ENCODE measurements around the gene WDR26.

DNA sequence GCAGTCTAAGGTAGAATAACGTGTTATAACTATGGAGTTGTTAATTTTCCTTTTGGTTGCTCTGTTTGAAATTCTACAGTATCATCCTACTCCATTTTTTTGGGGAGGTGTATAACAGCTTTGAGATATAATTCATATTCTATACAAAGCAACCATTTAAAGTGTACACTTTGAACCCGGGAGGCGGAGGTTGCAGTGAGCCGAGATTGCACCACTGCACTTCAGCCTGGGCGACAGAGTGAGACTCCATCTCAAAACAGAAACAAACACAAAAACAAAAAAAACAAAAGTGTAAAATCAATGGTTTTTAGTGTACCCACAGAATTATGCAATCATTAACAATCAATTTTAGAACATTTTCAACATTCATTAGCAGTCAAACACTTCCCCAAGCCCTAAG is 44.1 kb downstream of the WDR26 start:
- TF ChIP-seq YY1 (IDR thresholded peaks at IDR 0.05; ENCODE audit: insufficient read depth, insufficient read length) (no peak), SUZ12 (IDR thresholded peaks at IDR 0.05; ENCODE audit: extremely low read depth, insufficient read depth, insufficient read length) (no peak), ZNF274 (IDR thresholded peaks at IDR 0.05; ENCODE audit: low read depth, low read length) (no peak)

All from NT2/D1 (cell line).